ENCODE data around the gene GAD1. TPM values are rescaled to one million over a fixed set of nuclear protein-coding genes. Genes with fewer than 3 reads are reported as not detected.

GAD1 gene
- total and polyA plus RNA-seq, 2 of the 4 experiments (the other 2 are of a cell fraction), result not detected

- no peak for DNase-seq
- no peak overlapping the region for H3K56ac ChIP-seq (ENCODE audit: extremely low read depth, insufficient read depth, low read length)
- intact Hi-C loops (cut with micrococcal nuclease), result no loop called here
- H3K4me2 ChIP-seq (ENCODE audit: low read depth, low read length), result no peak overlapping the region
- H3K23ac ChIP-seq (ENCODE audit: low read depth, low read length), result no peak overlapping the region
- H3K27ac ChIP-seq (ENCODE audit: insufficient read depth, low read length), result no peak overlapping the region
- in situ Hi-C loops (cut with MboI; ENCODE audit: low sequenced_read_pairs), result loop anchor here (25.0 kb wide), 2 partner anchors 887 to 1387 kb away; no protein-coding TSS in a partner anchor
- H2BK120ac ChIP-seq (ENCODE audit: low read depth, low read length), result no peak overlapping the region
- no peak overlapping the region for H3K18ac ChIP-seq (ENCODE audit: low read depth, low read length)
- POLR2A ChIA-PET (ENCODE audit: unreplicated experiment), result no interaction called here
- dilution Hi-C loops (cut with HindIII; ENCODE audit: low sequenced_read_pairs, unreplicated experiment), result loop anchor here (25.0 kb wide), 1 partner anchor 412 kb away; no protein-coding TSS in a partner anchor
- no peak overlapping the region for H3K4ac ChIP-seq (ENCODE audit: low read depth, low read length)
- H3K27me3 ChIP-seq (ENCODE audit: control insufficient read depth, insufficient read depth, low read length), result peaks cover 69% of the 10 kb centered on the region
- no peak overlapping the region for H2BK20ac ChIP-seq (ENCODE audit: low read depth, low read length)
- no peak overlapping the region for H2AFZ ChIP-seq (replicated peaks; ENCODE audit: low read length, poor library complexity)
- H2AK9ac ChIP-seq (replicated peaks; ENCODE audit: low read depth, low read length, poor library complexity), result no peak overlapping the region
- ATAC-seq (ENCODE audit: low read depth), result no peak
- TF ChIP-seq CHD1 (IDR thresholded peaks at IDR 0.05; ENCODE audit: low read depth, low read length) (no peak), BHLHE40 (IDR thresholded peaks at IDR 0.05; ENCODE audit: low read depth, low read length) (no peak), RCOR1 (IDR thresholded peaks at IDR 0.05; ENCODE audit: insufficient replicate concordance, low read length) (no peak), RAD21 (IDR thresholded peaks at IDR 0.05; ENCODE audit: low read length) (no peak), RFX5 (IDR thresholded peaks at IDR 0.05; ENCODE audit: low read depth, low read length) (no peak), NFE2L2 (IDR thresholded peaks at IDR 0.05; ENCODE audit: low read depth, low read length) (no peak), CTCF (conservative IDR thresholded peaks at IDR 0.05; ENCODE audit: low read depth, low read length) (no peak), MAZ (IDR thresholded peaks at IDR 0.05; ENCODE audit: borderline replicate concordance, low read depth, low read length) (no peak), MAFK (IDR thresholded peaks at IDR 0.05; ENCODE audit: low read depth, low read length) (no peak), FOS (IDR thresholded peaks at IDR 0.05; ENCODE audit: low read depth, low read length) (no peak), USF2 (IDR thresholded peaks at IDR 0.05; ENCODE audit: low read depth, low read length) (no peak)
- H4K8ac ChIP-seq (ENCODE audit: low read depth in 2 of 2, low read length in 2 of 2), result no peak overlapping the region
- no peak overlapping the region for H2AK5ac ChIP-seq (ENCODE audit: low read depth, low read length)
- H3K9me1 ChIP-seq (ENCODE audit: insufficient read depth, low read length), result no peaks in the 10 kb centered on the region
- BruUV-seq (replicated peaks), result no TSS peak
- H3K9ac ChIP-seq (ENCODE audit: low read depth, low read length), result no peak overlapping the region
- H4K20me1 ChIP-seq (ENCODE audit: insufficient read depth, low read length), result no peaks in the 10 kb centered on the region
- H3K4me1 ChIP-seq (ENCODE audit: control insufficient read depth, insufficient read depth, low read length), result no peaks in the 10 kb centered on the region
- no peak overlapping the region for H2BK5ac ChIP-seq (ENCODE audit: low read depth, low read length, poor library complexity, severe bottlenecking)
- CTCF ChIA-PET, result no interaction called here
- no peak overlapping the region for H3K4me3 ChIP-seq (ENCODE audit: insufficient read depth, low read depth, low read length)
- no peak overlapping the region for H2BK15ac ChIP-seq (ENCODE audit: low read depth, low read length)
- H3K79me1 ChIP-seq (ENCODE audit: low read depth in 1 of 2, low read length in 2 of 2), result no peaks in the 10 kb centered on the region
- no peaks in the 10 kb centered on the region for H3K36me3 ChIP-seq (ENCODE audit: control insufficient read depth, insufficient read depth, low read length)
- H4K5ac ChIP-seq (ENCODE audit: low read depth, low read length), result no peak overlapping the region
- H4K91ac ChIP-seq (ENCODE audit: insufficient read depth, low read depth, low read length), result no peak overlapping the region
- no peak overlapping the region for H3K14ac ChIP-seq (replicated peaks; ENCODE audit: low read depth, low read length)
- H3K9me3 ChIP-seq (ENCODE audit: control insufficient read depth, insufficient read depth, low read length), result no peaks in the 10 kb centered on the region; the same call in 1 of the 2 replicates
- no CpG with 5 or more reads among the region's 11 CpGs for WGBS, 2 experiments (ENCODE audit: extremely low coverage in 2 of 2, insufficient read length in 1 of 2)
Observed at GRCh38 chr2:170823898-170824215, 7.2 kb downstream of the GAD1 start.

Measured in IMR-90 (cell line).